Tibial nerve (tissue), 4 donors: Measurements from ENCODE around the gene ASAP3. TPM values are rescaled to one million over a fixed set of nuclear protein-coding genes. Genes with fewer than 3 reads are reported as not detected.

Experiments used
- DNase-seq, 2 donors: peaks; one replicate each; pipeline ENCODE4 v3.0.0-alpha.2; 2019; ENCODE audit warnings: low spot score in 2 of 2
- H3K27ac ChIP-seq, 4 donors: fragments of 200-600 bp; sonication (generic) in 3 of 4; one replicate each; pipeline ENCODE4 v1.5.1; 2017 to 2019; ENCODE audit warnings: mild to moderate bottlenecking in 1 of 4
- H3K27me3 ChIP-seq, 2 donors: fragments of 200-600 bp; sonication (generic) in 1 of 2; one replicate each; pipeline versions ENCODE4 v1.5.1 to v1.6.0; 2017 to 2019
- H3K36me3 ChIP-seq, 3 donors: fragments of 200-600 bp; sonication (generic); one replicate each; pipeline ENCODE4 v1.5.1; 2018 to 2019
- H3K4me1 ChIP-seq, 4 donors: fragments of 200-600 bp; sonication (generic) in 3 of 4; one replicate each; pipeline ENCODE4 v1.5.1; 2017 to 2019
- H3K4me3 ChIP-seq, 4 donors: fragments of 200-600 bp; sonication (generic) in 3 of 4; one replicate each; pipeline ENCODE4 v1.5.1; 2017 to 2019; ENCODE audit warnings: mild to moderate bottlenecking in 1 of 4, moderate library complexity in 1 of 4
- H3K9me3 ChIP-seq, 4 donors: fragments of 200-600 bp; sonication (generic) in 3 of 4; one replicate each; pipeline ENCODE4 v1.5.1; 2017 to 2019
- EP300 ChIP-seq, 2 donors: sonication (generic); formaldehyde crosslinking; IDR thresholded peaks; one replicate each; pipeline ENCODE4 v1.6.1; 2017; ENCODE audit warnings: antibody characterized with exemption in 2 of 2, mild to moderate bottlenecking in 1 of 2
- POLR2A ChIP-seq, 2 donors: fragments of 450-650 bp; IDR thresholded peaks; one replicate each; pipeline ENCODE4 v1.6.1; 2017; ENCODE audit warnings: antibody characterized with exemption in 2 of 2, mild to moderate bottlenecking in 2 of 2, moderate library complexity in 2 of 2
- WGBS, 2 donors: methylation state at CpG; one replicate each; pipeline ENCODE4 v1.1.5; 2018; 5-methylcytosine and 5-hydroxymethylcytosine counted together
- total RNA-seq, 4 donors: library from RNA; depleted of rRNA; stranded (reverse); fragments of >200 nt; gene quantifications; one replicate each; pipeline ENCODE4 v1.1.0, GENCODE V29; 2016
- TF ChIP-seq, protein P1 (sequence below), 5 experiments: fragments of 200-600 bp in 3 of 5; fragments of 450-650 bp in 2 of 5; sonication (generic) in 3 of 5; IDR thresholded peaks; one replicate each; pipeline ENCODE4 v1.5.1; 2016 to 2019; ENCODE audit warnings: antibody characterized with exemption in 5 of 5, mild to moderate bottlenecking in 3 of 5, moderate library complexity in 2 of 5

ASAP3 gene
- total RNA-seq, 4 donors from 2014 or later = 79.8 to 140 (median 117) TPM

DNA sequence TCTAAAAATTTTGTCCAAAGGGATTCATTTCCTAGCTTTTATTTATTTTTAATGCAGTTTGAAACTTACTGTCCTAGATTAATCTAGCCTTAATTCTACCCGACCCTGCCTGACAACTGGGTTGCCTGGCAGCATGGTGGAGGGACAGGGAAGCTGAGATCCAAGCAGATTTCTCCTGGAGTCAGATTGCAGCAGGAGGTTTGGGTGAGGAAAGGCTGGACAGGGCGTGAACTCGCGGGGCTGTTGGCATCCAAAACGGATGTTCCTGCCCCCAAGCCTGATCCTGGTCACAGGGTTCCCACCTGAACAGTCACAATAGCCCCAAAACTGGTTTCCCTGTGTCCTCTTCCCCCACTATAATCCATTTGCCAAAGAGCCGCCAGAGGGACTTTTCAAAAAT lies 82.7 kb downstream of the ASAP3 start:
- Histone ChIP-seq H3K9me3 (no peaks in the 10 kb centered on the region), H3K36me3 (peaks cover 0 to 7% (median 0%) of the 10 kb centered on the region in 3 donors), H3K27me3 (no peaks in the 10 kb centered on the region), H3K4me3 (no peak overlapping the region), H3K4me1 (peaks cover 0 to 42% (median 17%) of the 10 kb centered on the region in 4 donors), H3K27ac (peak overlapping the region in 2 of 4 donors; percentile 16 to 42)
- 81 to 85% methylated on average over 6 of the region's 6 CpGs for WGBS, 2 donors
- DNase-seq = no peak
- TF ChIP-seq, protein P1, sequence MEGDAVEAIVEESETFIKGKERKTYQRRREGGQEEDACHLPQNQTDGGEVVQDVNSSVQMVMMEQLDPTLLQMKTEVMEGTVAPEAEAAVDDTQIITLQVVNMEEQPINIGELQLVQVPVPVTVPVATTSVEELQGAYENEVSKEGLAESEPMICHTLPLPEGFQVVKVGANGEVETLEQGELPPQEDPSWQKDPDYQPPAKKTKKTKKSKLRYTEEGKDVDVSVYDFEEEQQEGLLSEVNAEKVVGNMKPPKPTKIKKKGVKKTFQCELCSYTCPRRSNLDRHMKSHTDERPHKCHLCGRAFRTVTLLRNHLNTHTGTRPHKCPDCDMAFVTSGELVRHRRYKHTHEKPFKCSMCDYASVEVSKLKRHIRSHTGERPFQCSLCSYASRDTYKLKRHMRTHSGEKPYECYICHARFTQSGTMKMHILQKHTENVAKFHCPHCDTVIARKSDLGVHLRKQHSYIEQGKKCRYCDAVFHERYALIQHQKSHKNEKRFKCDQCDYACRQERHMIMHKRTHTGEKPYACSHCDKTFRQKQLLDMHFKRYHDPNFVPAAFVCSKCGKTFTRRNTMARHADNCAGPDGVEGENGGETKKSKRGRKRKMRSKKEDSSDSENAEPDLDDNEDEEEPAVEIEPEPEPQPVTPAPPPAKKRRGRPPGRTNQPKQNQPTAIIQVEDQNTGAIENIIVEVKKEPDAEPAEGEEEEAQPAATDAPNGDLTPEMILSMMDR (IDR thresholded peaks at IDR 0.05) = no peak
- TF ChIP-seq EP300 (IDR thresholded peaks at IDR 0.05) = no peak
- TF ChIP-seq POLR2A (IDR thresholded peaks at IDR 0.05) = no peak

GRCh38 chr1:23400324-23401114 lies 83.5 kb downstream of the ASAP3 start:
- H3K4me1 ChIP-seq = peaks cover 0 to 42% (median 18%) of the 10 kb centered on the region in 4 donors

DNA sequence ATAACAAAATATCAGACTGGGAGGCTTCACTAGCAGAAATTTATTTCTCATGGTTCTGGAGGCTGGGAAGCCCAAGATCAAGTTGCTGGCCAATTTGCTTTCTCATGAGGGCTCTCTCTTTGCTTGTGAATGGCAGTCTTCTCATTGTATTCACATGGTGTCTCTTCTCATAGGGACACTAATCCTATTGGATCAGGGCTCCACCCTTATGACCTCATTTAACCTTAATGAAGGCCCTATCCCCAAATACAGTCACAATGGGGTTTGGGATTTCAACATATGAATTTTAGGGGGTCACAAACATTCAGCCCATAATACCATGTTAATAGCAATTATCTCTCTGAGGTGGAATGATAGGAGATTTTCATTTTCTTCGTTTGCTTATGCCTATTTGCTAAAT lies 84.8 kb downstream of the ASAP3 start:
- 91 to 96% methylated on average over 1 of the region's 1 CpG for WGBS, 2 donors
- Histone ChIP-seq H3K4me3 (no peak overlapping the region), H3K4me1 (peaks cover 0 to 47% (median 22%) of the 10 kb centered on the region in 4 donors), H3K36me3 (peaks cover 0 to 14% (median 0%) of the 10 kb centered on the region in 3 donors), H3K27ac (no peak overlapping the region), H3K27me3 (no peaks in the 10 kb centered on the region), H3K9me3 (no peaks in the 10 kb centered on the region)
- TF ChIP-seq EP300 (IDR thresholded peaks at IDR 0.05) (no peak), POLR2A (IDR thresholded peaks at IDR 0.05) (no peak)
- TF ChIP-seq, protein P1 (IDR thresholded peaks at IDR 0.05) = no peak
- no peak for DNase-seq

More at GRCh38 chr1:23400324-23401114, 83.5 kb downstream of the ASAP3 start:
- Histone ChIP-seq H3K27me3 (no peaks in the 10 kb centered on the region), H3K36me3 (peaks cover 0 to 14% (median 0%) of the 10 kb centered on the region in 3 donors), H3K4me3 (no peak overlapping the region), H3K27ac (peak overlapping the region in 2 of 4 donors; percentile 16 to 56), H3K9me3 (no peaks in the 10 kb centered on the region)
- 86 to 88% methylated on average over 5 of the region's 5 CpGs for WGBS, 2 donors
- DNase-seq = peak in 1 of 2 donors; percentile 59
- peak in 1 of 2 donors; percentile 58 for TF ChIP-seq EP300 (IDR thresholded peaks at IDR 0.05)
- TF ChIP-seq POLR2A (IDR thresholded peaks at IDR 0.05) = no peak

GRCh38 chr1:23397908-23398307 lies 86.1 kb downstream of the ASAP3 start:
- H3K4me1 ChIP-seq = peaks cover 0 to 46% (median 16%) of the 10 kb centered on the region in 4 donors
- WGBS, 2 donors = 92 to 95% methylated on average over 7 of the region's 7 CpGs
- no peak for DNase-seq
- peaks cover 0 to 14% (median 0%) of the 10 kb centered on the region in 3 donors for H3K36me3 ChIP-seq
- no peak overlapping the region for H3K27ac ChIP-seq
- H3K4me3 ChIP-seq = no peak overlapping the region
- no peaks in the 10 kb centered on the region for H3K27me3 ChIP-seq
- no peaks in the 10 kb centered on the region for H3K9me3 ChIP-seq
- TF ChIP-seq POLR2A (IDR thresholded peaks at IDR 0.05) (no peak), EP300 (IDR thresholded peaks at IDR 0.05) (no peak)
- TF ChIP-seq, protein P1 (IDR thresholded peaks at IDR 0.05) = no peak

GRCh38 chr1:23396380-23396779 lies 87.6 kb downstream of the ASAP3 start:
- Histone ChIP-seq H3K4me1 (peaks cover 0 to 34% (median 14%) of the 10 kb centered on the region in 4 donors), H3K27ac (peak overlapping the region in 1 of 4 donors; percentile 85), H3K9me3 (no peaks in the 10 kb centered on the region), H3K27me3 (no peaks in the 10 kb centered on the region), H3K4me3 (no peak overlapping the region), H3K36me3 (peaks cover 0 to 14% (median 0%) of the 10 kb centered on the region in 3 donors)
- TF ChIP-seq, protein P1 (IDR thresholded peaks at IDR 0.05) = no peak
- no peak for DNase-seq
- 89 to 93% methylated on average over 2 of the region's 2 CpGs for WGBS, 2 donors
